ENCODE data around the gene MAGI2.

The MAGI2 gene

GRCh38 chr7:78112488-78112887 is 1341.0 kb downstream of the MAGI2 start:
- Histone ChIP-seq H3K4me1 (ENCODE audit: insufficient read depth, low read length, poor library complexity, severe bottlenecking) (no peaks in the 10 kb centered on the region), H3K4me3 (ENCODE audit: low read length, poor library complexity, severe bottlenecking) (no peak overlapping the region), H3K4me2 (ENCODE audit: low read depth, low read length, poor library complexity, severe bottlenecking) (no peak overlapping the region), H3K79me2 (ENCODE audit: insufficient read depth, low read length) (no peaks in the 10 kb centered on the region), H3F3A (ENCODE audit: low read depth) (no peaks in the 10 kb centered on the region), H3K9me2 (replicated peaks; ENCODE audit: low read depth, low read length) (no peaks in the 10 kb centered on the region), H4K20me1 (ENCODE audit: insufficient read depth, low read length, poor library complexity, severe bottlenecking) (no peaks in the 10 kb centered on the region), H3K9me3 (ENCODE audit: insufficient read depth, low read depth, low read length) (no peaks in the 10 kb centered on the region), H3K27me3 (ENCODE audit: insufficient read depth, low read length, poor library complexity, severe bottlenecking) (no peaks in the 10 kb centered on the region), H2AFZ (ENCODE audit: low read length) (no peak overlapping the region), H3K36me3 (ENCODE audit: insufficient read depth, low read length) (no peaks in the 10 kb centered on the region), H3K9ac (ENCODE audit: low read depth, low read length, poor library complexity, severe bottlenecking) (no peak overlapping the region)
- no peak for TF ChIP-seq EZH2phosphoT487 (IDR thresholded peaks at IDR 0.05; ENCODE audit: borderline replicate concordance)
- TF ChIP-seq, protein P1, sequence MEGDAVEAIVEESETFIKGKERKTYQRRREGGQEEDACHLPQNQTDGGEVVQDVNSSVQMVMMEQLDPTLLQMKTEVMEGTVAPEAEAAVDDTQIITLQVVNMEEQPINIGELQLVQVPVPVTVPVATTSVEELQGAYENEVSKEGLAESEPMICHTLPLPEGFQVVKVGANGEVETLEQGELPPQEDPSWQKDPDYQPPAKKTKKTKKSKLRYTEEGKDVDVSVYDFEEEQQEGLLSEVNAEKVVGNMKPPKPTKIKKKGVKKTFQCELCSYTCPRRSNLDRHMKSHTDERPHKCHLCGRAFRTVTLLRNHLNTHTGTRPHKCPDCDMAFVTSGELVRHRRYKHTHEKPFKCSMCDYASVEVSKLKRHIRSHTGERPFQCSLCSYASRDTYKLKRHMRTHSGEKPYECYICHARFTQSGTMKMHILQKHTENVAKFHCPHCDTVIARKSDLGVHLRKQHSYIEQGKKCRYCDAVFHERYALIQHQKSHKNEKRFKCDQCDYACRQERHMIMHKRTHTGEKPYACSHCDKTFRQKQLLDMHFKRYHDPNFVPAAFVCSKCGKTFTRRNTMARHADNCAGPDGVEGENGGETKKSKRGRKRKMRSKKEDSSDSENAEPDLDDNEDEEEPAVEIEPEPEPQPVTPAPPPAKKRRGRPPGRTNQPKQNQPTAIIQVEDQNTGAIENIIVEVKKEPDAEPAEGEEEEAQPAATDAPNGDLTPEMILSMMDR (conservative IDR thresholded peaks at IDR 0.05; ENCODE audit: low read length) = no peak

DNA sequence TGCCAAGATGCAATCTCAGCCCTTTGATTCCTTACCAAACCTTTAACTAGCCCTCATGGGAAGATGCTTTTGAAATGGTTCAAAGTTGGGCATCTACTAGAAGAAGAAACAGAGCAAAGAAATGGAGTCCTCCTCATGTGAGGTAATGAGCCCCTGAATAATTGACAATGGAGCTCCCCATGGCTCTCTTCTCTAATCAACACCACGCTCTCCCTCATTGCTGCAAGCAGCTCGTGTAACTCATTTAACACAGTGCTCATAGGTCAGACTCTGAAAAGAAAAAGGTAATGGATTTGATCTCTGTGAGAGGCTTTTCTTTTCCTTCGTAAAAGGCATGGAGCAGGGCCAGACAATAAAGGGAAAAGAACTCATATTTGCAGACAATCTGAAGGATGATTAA is 1342.1 kb downstream of the MAGI2 start:
- Histone ChIP-seq H3K9me3 (ENCODE audit: insufficient read depth, low read depth, low read length) (no peaks in the 10 kb centered on the region), H3K9ac (ENCODE audit: low read depth, low read length, poor library complexity, severe bottlenecking) (no peak overlapping the region), H3K79me2 (ENCODE audit: insufficient read depth, low read length) (no peaks in the 10 kb centered on the region), H3K27me3 (ENCODE audit: insufficient read depth, low read length, poor library complexity, severe bottlenecking) (no peaks in the 10 kb centered on the region), H3F3A (ENCODE audit: low read depth) (no peaks in the 10 kb centered on the region), H3K4me1 (ENCODE audit: insufficient read depth, low read length, poor library complexity, severe bottlenecking) (no peaks in the 10 kb centered on the region), H3K9me2 (replicated peaks; ENCODE audit: low read depth, low read length) (no peaks in the 10 kb centered on the region), H3K36me3 (ENCODE audit: insufficient read depth, low read length) (no peaks in the 10 kb centered on the region), H3K4me2 (ENCODE audit: low read depth, low read length, poor library complexity, severe bottlenecking) (no peak overlapping the region), H2AFZ (ENCODE audit: low read length) (no peak overlapping the region), H3K4me3 (ENCODE audit: low read length, poor library complexity, severe bottlenecking) (no peak overlapping the region), H4K20me1 (ENCODE audit: insufficient read depth, low read length, poor library complexity, severe bottlenecking) (no peaks in the 10 kb centered on the region)
- TF ChIP-seq, protein P1 (conservative IDR thresholded peaks at IDR 0.05; ENCODE audit: low read length) = no peak
- no peak for TF ChIP-seq EZH2phosphoT487 (IDR thresholded peaks at IDR 0.05; ENCODE audit: borderline replicate concordance)

DNA sequence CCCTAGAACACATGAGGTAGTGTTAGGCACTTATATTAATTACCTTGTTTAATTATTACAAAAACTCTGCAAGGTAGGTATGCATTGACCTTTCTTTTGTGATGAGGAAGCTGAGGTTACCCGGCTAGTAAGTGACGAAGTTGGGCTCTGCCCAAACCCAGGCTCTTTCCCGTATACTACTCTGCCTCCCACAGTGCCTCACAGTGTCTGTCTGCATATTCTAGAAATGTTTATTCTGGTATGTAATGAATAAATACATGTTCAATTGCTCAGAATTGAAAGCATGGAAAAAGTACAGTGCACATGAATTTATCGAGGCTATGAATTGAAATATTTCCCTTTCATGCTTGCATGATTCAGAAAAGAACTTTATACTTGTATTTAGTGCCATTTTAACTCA is 1350.0 kb downstream of the MAGI2 start:
- H3K4me2 ChIP-seq (ENCODE audit: low read depth, low read length, poor library complexity, severe bottlenecking) = no peak overlapping the region
- no peak overlapping the region for H3K9ac ChIP-seq (ENCODE audit: low read depth, low read length, poor library complexity, severe bottlenecking)
- H4K20me1 ChIP-seq (ENCODE audit: insufficient read depth, low read length, poor library complexity, severe bottlenecking) = no peaks in the 10 kb centered on the region
- no peaks in the 10 kb centered on the region for H3F3A ChIP-seq (ENCODE audit: low read depth)
- H3K79me2 ChIP-seq (ENCODE audit: insufficient read depth, low read length) = no peaks in the 10 kb centered on the region
- TF ChIP-seq, protein P1 (conservative IDR thresholded peaks at IDR 0.05; ENCODE audit: low read length) = no peak
- no peak for TF ChIP-seq EZH2phosphoT487 (IDR thresholded peaks at IDR 0.05; ENCODE audit: borderline replicate concordance)
- no peaks in the 10 kb centered on the region for H3K9me2 ChIP-seq (replicated peaks; ENCODE audit: low read depth, low read length)
- no peaks in the 10 kb centered on the region for H3K27me3 ChIP-seq (ENCODE audit: insufficient read depth, low read length, poor library complexity, severe bottlenecking)
- no peaks in the 10 kb centered on the region for H3K36me3 ChIP-seq (ENCODE audit: insufficient read depth, low read length)
- no peak overlapping the region for H3K4me3 ChIP-seq (ENCODE audit: low read length, poor library complexity, severe bottlenecking)
- no peaks in the 10 kb centered on the region for H3K9me3 ChIP-seq (ENCODE audit: insufficient read depth, low read depth, low read length)
- no peak overlapping the region for H2AFZ ChIP-seq (ENCODE audit: low read length)
- H3K4me1 ChIP-seq (ENCODE audit: insufficient read depth, low read length, poor library complexity, severe bottlenecking) = no peaks in the 10 kb centered on the region

Data from Loucy (cell line).